ENCODE results near the gene ABHD8.
A peak's percentile ranks its signal among the peaks of the same experiment; 100 is the strongest.

The ABHD8 gene

DNA sequence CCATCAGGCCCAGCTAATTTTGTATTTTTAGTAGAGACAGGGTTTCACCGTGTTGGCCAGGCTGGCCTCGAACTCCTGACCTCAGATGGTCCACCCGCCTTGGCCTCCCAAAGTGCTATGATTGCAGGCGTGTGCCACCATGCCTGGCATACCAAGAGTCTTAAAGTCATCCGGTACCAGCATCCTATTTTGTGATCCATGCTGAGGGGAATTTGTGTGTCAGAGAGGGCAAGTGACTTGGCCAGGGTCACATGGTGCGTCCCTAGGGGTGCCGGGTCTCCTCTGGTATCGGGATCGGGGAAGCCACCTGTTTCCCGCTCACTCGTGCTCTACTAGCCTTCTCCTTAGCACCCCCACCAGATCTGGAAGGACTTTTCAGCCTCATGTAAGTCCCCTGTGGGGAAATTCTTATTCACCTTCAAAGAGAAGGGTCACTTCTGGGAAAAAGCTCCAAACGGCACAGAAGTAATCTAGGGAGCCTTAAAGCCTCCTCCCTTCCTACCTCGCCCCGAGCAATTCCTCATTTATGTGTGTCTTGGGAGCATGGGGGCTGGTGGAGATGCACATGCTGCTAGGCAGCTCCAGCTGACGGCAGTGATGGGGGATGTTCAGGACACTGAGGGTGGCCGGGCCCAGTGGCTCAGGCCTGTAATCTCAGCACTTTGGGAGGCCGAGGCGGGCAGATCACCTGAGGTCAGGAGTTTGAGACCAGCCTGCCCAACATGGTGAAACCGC is 27.6 kb downstream of the ABHD8 start:
- TF ChIP-seq TAF1 (IDR thresholded peaks at IDR 0.05; ENCODE audit: borderline replicate concordance, insufficient read depth, low read length) (no peak), POLR2AphosphoS5 (IDR thresholded peaks at IDR 0.05; ENCODE audit: low read depth, low read length) (no peak), FOXP2 (optimal IDR thresholded peaks at IDR 0.05; ENCODE audit: borderline replicate concordance, extremely low read depth, extremely low read length, insufficient read depth) (no peak)
- TF ChIP-seq, protein P1, sequence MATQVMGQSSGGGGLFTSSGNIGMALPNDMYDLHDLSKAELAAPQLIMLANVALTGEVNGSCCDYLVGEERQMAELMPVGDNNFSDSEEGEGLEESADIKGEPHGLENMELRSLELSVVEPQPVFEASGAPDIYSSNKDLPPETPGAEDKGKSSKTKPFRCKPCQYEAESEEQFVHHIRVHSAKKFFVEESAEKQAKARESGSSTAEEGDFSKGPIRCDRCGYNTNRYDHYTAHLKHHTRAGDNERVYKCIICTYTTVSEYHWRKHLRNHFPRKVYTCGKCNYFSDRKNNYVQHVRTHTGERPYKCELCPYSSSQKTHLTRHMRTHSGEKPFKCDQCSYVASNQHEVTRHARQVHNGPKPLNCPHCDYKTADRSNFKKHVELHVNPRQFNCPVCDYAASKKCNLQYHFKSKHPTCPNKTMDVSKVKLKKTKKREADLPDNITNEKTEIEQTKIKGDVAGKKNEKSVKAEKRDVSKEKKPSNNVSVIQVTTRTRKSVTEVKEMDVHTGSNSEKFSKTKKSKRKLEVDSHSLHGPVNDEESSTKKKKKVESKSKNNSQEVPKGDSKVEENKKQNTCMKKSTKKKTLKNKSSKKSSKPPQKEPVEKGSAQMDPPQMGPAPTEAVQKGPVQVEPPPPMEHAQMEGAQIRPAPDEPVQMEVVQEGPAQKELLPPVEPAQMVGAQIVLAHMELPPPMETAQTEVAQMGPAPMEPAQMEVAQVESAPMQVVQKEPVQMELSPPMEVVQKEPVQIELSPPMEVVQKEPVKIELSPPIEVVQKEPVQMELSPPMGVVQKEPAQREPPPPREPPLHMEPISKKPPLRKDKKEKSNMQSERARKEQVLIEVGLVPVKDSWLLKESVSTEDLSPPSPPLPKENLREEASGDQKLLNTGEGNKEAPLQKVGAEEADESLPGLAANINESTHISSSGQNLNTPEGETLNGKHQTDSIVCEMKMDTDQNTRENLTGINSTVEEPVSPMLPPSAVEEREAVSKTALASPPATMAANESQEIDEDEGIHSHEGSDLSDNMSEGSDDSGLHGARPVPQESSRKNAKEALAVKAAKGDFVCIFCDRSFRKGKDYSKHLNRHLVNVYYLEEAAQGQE (IDR thresholded peaks at IDR 0.05; ENCODE audit: insufficient read depth in 1 of 2, low read depth in 2 of 2, low read length in 2 of 2): no peak

DNA sequence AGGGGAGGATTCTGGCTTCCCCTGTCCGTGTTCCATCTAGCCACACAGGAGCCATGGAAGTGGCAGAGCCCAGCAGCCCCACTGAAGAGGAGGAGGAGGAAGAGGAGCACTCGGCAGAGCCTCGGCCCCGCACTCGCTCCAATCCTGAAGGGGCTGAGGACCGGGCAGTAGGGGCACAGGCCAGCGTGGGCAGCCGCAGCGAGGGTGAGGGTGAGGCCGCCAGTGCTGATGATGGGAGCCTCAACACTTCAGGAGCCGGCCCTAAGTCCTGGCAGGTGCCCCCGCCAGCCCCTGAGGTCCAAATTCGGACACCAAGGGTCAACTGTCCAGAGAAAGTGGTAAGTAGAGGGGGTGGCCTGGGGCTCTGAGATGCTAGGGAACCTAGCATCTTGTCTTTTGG is 34.5 kb downstream of the ABHD8 start:
- TF ChIP-seq FOXP2 (optimal IDR thresholded peaks at IDR 0.05; ENCODE audit: borderline replicate concordance, extremely low read depth, extremely low read length, insufficient read depth) (no peak), POLR2AphosphoS5 (IDR thresholded peaks at IDR 0.05; ENCODE audit: low read depth, low read length) (no peak), TAF1 (IDR thresholded peaks at IDR 0.05; ENCODE audit: borderline replicate concordance, insufficient read depth, low read length) (no peak), SIN3A (IDR thresholded peaks at IDR 0.05; ENCODE audit: borderline replicate concordance, insufficient read depth, low read length) (no peak)
- TF ChIP-seq, protein P1 (IDR thresholded peaks at IDR 0.05; ENCODE audit: insufficient read depth in 1 of 2, low read depth in 2 of 2, low read length in 2 of 2): no peak

DNA sequence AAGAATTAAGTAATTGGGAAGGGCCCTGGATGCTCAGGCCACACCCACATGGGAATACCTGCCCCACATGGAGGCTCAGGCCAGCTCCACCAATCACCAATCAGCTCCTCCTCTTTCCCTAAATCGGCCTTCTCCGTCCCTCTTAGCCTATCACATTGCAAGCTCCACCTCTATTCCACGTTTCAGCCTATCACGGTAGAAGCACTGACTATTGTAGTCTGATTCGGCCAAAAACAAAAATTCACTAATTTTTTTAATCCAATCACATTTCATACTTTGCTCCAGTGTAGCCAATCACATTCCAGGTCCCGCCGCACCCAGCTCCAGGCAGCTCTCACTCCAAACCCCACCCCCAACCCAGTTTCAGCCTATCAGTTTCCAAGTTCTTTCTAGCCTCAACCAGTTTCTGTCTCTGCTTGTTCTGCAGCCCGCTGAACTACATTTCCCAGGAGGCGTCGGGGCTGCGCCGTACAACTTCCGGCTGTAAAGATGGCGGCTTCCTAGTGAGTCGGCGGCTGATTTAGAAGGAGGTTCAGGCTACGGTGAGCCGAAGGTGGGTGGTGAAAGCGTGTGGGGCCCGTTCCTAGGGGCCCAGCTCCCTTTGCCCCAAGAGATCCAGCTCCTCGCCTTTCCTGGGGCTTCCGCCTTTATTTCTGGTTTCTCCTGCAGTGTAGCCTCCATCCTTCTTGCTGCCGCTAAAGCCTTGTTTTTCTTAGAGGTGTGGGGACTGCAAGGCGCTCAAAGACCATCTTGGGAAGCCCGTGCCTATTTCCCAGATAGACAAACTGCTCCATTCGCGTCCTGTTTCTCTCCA is 36.0 kb downstream of the ABHD8 start, which contains the start of gene BABAM1:
BABAM1 (plus strand) TSS at position 469 of the 814 bp plus-strand sequence. CDS start 1,364 bp downstream, outside the sequence.
- TF ChIP-seq SIN3A (IDR thresholded peaks at IDR 0.05; ENCODE audit: borderline replicate concordance, insufficient read depth, low read length): no peak
- TF ChIP-seq POLR2AphosphoS5 (IDR thresholded peaks at IDR 0.05; ENCODE audit: low read depth, low read length): peak; percentile 95
- TF ChIP-seq, protein P1 (IDR thresholded peaks at IDR 0.05; ENCODE audit: insufficient read depth in 1 of 2, low read depth in 2 of 2, low read length in 2 of 2): 0 out of 4 replicates have a peak, but pooled peaks of 1 of the 2 experiments have one; percentile 46
- peak; percentile 97 for TF ChIP-seq TAF1 (IDR thresholded peaks at IDR 0.05; ENCODE audit: borderline replicate concordance, insufficient read depth, low read length)

DNA sequence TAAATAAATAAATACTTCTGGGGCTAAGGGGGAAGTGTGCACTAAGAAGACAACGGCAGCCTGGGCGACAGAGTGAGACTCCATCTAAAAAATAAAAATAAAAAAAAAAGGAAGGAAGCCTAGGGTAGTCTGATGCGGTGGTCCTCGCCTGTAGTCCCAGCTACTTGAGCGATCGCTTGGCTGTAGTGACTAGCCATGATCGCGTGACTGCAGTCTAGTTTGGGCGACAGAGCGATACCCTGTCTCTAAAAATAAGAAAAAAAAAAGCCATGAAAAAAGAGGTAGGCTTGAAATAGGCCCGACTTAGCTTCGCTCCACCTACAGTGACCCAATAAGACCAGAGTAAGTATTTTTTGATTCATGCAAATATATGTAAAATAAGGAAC is 36.6 kb downstream of the ABHD8 start:
- TF ChIP-seq SIN3A (IDR thresholded peaks at IDR 0.05; ENCODE audit: borderline replicate concordance, insufficient read depth, low read length) (no peak), POLR2AphosphoS5 (IDR thresholded peaks at IDR 0.05; ENCODE audit: low read depth, low read length) (no peak), TAF1 (IDR thresholded peaks at IDR 0.05; ENCODE audit: borderline replicate concordance, insufficient read depth, low read length) (no peak), FOXP2 (optimal IDR thresholded peaks at IDR 0.05; ENCODE audit: borderline replicate concordance, extremely low read depth, extremely low read length, insufficient read depth) (no peak)
- TF ChIP-seq, protein P1 (IDR thresholded peaks at IDR 0.05; ENCODE audit: insufficient read depth in 1 of 2, low read depth in 2 of 2, low read length in 2 of 2): no peak
